Stimulated activated CD8-positive, alpha-beta memory T cell treated with anti-CD3 and anti-CD28 coated beads, Interleukin-15, amount 100 ng/mL, for 1 hour (primary cell): ENCODE results near the gene UPF1.

Experiments
- DNase-seq: peaks from one replicate; pipeline ENCODE4 v3.0.0-alpha.2; 2020; ENCODE audit warnings: low read depth

Gene UPF1

DNA sequence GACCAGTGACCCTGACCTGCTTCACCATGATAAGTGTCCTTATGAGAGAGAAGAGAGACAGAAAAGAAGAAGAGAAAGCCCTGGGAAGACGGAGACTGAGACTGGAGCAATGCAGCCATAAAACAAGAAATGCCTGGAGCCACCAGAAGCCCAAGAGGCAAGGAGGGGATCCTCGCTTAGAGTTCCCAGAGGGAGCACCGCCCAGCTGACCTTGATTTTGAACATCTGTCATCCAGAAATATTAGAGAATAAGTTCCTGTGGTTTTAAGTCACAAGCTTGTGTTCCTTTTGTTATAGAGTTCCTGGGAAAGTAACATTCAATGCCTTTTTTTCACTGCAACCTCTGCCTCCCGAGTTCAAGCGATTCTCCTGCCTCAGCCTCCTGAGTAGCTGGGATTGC lies 44.0 kb downstream of the UPF1 start:
- DNase-seq: no peak

DNA sequence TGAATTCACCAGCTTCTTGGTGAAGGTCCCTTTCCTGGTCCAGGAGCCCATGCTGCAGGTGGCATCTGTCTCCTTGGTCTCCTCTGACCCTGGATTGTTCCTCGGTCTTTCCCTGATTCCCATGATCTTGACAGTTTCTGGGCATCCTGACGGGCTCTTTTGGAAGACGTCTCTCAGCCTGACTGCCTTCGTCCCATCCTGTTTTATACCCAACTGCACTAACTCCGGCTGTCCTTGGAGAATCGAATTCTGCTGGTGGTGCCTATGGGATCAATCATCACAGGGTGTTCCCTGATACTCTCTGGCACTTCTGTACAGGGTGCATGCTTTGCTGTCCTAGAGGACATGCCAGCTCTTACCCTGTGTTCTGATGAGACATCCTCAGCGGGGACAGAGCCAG lies 45.1 kb downstream of the UPF1 start:
- DNase-seq: no peak

GRCh38 chr19:18878058-18878797 lies 46.5 kb downstream of the UPF1 start:
- no peak for DNase-seq

DNA sequence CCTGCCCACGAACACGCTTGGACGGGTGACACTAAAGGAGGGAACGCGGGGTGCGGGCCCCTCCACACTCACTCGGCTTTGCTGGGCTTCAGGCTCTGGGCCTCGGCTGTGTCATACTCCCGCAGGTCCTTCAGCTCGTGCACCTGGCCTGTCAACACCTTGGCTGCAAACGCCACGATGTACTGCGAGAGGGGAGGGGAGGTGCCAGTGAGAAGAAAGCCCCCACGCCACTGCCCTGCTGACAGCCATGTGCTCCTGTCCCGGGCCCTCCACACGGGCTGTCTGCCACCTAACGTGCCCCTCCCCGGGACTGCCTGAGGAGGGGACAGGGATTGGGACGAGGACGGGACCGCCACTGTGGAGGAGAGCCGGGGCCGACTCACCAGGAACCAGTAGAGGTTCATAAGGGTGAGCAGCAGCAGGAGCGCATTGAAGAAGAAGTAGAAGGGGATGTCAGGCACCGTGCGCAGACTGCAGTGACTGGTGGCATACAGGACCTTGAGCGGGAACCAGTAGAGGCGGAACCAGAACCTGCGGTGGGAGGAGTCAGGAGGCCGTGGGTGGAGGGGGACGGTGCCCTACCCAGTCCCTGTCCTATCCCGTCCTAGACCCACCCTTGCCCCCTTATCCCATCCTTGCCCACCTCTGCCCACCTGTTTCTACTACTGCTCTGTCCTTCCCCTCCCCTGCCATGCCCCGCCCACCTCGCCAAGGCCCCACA lies 47.3 kb downstream of the UPF1 start:
- no peak for DNase-seq

- no peak for DNase-seq
Observed at GRCh38 chr19:18879579-18880373, 48.0 kb downstream of the UPF1 start.

DNA sequence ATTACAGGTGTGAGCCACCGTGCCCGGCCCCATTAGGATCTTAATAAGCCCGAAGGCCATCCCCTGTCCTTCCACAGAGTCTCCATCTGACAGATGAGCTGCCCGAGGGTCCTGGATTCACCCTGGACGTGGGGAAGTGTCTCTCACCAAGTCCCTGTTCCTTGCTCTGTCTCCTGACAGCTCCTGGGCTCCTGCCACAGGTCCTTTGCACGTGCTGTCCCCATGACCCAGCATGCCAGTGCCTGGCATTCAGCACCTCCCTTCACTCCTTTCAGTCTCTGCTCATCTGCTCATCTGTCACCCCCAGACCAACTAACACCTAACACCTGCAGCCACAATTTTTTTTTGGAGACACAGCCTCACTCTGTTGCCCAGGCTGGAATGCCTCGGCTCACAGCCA lies 49.7 kb downstream of the UPF1 start:
- no peak for DNase-seq

DNA sequence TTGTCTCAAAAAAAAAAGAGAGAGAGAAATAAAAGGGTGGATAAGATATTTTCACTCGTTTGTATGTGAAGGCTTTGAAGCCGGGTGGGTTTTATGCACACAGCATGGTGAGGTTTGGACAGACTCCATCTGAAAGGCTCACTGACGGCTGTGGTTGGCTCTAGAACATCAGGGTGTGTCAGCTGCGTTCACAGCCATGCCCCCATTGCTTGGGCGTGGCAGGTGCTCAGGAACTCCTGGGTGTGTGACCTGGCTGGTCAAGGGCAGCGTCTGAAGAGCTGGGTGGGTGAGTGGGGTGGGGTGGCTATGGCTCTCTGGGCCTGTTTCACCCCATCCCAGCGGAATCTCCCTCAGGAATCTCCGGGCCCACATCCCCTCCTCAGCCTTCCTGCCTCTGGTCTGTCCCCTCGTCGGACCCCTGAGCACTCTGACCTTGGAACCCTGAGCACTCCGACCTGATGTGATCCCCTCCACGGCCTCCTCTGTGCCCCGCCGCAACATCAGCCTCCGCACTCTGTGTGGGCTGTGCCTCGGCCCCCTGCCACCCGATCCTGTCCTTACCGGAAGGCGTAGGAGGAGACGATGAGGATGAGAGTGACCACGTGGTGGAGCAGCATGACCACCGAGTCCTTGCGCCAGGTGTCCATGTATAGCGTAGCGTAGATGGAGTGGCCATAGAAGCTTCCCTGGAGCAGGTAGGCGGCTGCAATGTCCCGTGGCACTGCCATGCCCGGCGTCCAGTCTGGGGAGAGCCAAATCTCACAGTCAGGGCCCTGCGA lies 52.0 kb downstream of the UPF1 start:
- no peak for DNase-seq

GRCh38 chr19:18886972-18887371 lies 55.2 kb downstream of the UPF1 start:
- no peak for DNase-seq

GRCh38 chr19:18889949-18890745 lies 58.4 kb downstream of the UPF1 start:
- DNase-seq: no peak

DNA sequence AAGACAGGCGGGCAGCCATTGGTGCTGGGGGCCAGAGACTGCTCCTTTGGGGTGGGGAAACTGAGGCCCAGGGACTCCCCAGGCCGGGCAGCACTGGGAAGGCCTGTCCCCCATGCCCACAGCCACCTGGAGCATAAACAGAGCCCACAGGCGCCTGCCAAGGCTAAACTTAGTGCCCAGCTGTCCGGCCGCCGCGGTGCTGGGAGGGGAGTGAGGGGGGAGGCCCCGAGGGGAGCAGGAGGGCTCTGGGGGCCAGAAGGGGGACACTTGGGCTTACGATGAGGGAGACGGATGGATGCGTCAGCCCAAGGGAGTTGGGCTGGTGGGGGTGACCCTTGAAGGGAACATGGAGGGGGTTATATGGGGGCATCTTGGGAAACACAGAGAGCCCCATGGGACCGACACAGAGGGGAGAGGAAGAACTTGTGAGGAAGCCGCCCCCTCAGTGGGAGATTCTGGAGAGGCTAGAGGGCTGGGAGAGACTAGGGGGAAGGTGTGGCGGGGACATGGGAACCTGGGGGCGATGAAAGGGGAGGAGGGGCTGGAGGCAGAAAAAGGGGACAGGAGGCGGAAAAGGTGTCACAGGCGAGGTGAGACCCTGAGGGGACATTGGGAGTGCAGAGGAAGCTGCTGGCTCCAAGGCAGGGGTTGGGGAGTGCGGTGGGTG lies 62.0 kb downstream of the UPF1 start:
- DNase-seq: no peak

- DNase-seq: no peak
Observed at GRCh38 chr19:18894254-18895037, 62.7 kb downstream of the UPF1 start.

- DNase-seq: no peak
Observed at GRCh38 chr19:18895038-18895823, 63.5 kb downstream of the UPF1 start.

DNA sequence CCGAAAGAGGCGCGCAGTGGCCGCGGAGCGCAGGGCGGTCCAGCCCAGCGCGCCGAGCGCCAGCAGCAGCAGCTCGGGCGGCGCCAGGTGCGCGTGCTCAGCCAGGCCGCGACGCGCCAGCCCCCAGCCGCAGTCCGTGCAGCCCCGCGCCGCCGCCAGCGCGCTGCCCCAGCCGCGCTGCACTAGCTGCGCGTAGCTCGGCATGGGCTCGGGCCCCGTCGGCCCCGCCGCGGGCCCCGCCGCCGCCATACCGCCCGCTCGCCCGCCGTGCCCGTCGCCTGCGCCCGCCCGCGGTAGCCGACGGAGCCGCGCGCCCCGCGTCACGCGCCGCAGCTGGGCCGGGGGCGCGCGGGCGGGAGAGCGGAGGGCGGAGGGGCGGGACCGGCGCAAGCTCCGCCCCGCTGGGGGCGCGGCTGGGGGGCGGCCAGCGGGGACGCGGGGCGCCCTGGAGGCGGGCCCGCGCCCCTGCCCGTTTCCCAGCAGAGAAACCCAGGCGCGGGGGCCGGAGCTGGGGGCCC lies 64.1 kb downstream of the UPF1 start, which contains the start of gene CERS1:
Gene CERS1 (minus strand): TSS at position 335 of the 518 bp plus-strand sequence. CDS start 86 bp downstream, at position 249.
- no peak for DNase-seq

GRCh38 chr19:18896421-18896841 lies 64.7 kb downstream of the UPF1 start:
- no peak for DNase-seq

GRCh38 chr19:18897094-18898029 lies 65.6 kb downstream of the UPF1 start:
- DNase-seq: no peak

DNA sequence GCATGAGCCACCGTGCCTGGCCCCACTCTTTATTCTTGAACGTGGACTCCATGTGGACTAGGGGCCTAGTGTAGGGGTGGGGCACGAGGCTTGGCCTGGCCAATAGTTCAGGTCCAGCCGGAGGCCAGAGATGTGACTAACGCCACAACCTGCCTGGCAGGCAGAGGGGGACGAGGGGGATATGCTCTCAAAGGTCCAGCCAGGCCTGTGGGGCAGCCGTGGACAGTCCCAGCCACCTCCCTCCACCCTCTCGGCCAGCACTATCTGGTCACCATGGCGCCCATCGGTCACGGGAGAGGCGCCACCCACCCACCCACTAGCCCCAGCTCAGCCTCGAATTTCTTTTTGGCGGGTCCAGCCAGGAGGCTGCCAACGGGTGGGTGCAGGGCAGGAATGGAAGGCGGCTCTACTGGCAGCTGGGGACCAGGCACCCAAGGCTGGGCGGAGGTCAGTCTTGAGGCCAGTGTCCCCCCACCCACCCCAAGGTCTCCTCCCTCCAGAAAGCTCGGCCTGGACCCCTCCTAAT lies 66.4 kb downstream of the UPF1 start:
- DNase-seq: no peak
